GM10266 (cell line): ENCODE data around the gene COCH.
"Not testable (repeated sequence)": the region's sequence is repeated elsewhere in the genome, so short reads cannot be mapped to it uniquely, and the experiment has no call there.

Experiments used
- DNase-seq: peaks from one replicate; pipeline ENCODE4 v3.0.0; 2012; ENCODE audit errors: extremely low spot score
- TF ChIP-seq, protein P1 (sequence below): IDR thresholded peaks from 2 replicates; pipeline ENCODE4 v1.5.1; 2012; ENCODE audit warnings: mild to moderate bottlenecking, low read depth; ENCODE audit not compliant: control insufficient read depth, insufficient read depth; ENCODE audit errors: missing control alignments

The COCH gene

DNA sequence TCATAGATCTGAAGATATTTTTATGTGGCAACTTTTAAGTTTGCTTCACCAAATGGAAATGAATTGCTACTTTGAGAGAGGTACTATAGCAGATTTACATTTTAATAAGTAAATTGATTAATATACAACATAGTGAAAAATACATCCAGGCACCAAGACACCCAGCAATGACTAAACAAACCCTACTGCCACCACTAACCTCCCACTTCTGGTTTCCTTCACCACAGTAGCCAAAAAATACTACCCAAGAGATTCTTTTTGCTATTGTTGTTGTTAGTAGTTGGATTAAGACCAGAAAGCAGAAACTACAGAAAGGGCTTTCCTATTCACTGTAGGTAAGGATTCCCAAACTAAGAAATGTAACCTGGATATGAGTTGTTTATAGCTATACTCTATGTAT, 54.1 kb downstream of the COCH start:
- TF ChIP-seq, protein P1, sequence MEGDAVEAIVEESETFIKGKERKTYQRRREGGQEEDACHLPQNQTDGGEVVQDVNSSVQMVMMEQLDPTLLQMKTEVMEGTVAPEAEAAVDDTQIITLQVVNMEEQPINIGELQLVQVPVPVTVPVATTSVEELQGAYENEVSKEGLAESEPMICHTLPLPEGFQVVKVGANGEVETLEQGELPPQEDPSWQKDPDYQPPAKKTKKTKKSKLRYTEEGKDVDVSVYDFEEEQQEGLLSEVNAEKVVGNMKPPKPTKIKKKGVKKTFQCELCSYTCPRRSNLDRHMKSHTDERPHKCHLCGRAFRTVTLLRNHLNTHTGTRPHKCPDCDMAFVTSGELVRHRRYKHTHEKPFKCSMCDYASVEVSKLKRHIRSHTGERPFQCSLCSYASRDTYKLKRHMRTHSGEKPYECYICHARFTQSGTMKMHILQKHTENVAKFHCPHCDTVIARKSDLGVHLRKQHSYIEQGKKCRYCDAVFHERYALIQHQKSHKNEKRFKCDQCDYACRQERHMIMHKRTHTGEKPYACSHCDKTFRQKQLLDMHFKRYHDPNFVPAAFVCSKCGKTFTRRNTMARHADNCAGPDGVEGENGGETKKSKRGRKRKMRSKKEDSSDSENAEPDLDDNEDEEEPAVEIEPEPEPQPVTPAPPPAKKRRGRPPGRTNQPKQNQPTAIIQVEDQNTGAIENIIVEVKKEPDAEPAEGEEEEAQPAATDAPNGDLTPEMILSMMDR = no peak
- peak; percentile 4 for DNase-seq

DNA sequence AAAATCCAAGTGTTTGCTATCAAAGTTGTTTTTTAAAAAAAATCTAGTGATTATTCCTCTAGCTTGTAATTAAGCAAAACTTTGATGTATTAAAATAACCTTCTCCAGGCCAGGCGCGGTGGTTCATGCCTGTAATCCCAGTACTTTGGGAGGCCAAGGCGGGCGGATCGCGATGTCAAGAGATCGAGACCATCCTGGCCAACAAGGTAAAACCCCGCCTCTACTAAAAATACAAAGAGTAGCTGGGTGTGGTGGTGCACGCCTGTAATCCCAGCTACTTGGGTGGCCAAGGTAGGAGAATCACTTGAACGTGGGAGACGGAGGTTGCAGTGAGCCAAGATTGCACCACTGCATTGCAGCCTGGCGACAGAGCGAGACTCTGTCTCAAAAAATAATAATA, 59.6 kb downstream of the COCH start:
- not testable (repeated sequence) for DNase-seq

DNA sequence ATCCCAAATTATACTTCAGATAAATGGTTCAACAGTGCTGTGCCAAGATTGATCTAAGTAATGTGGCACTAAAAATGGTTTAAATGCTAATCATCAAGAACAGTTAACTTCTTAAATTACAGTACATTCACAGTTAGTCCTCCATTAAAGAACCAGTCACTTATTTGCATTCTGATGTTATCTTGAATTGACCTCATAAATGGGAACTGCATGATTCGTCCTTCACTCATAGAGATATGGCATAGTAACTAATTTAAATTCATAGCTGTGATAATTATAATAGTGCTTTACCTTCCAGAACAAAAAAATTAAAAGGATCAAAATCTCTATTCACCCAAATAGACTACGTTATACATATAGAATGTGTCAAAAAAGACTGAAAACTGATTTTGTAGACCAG, 61.1 kb downstream of the COCH start:
- TF ChIP-seq, protein P1 = no peak
- DNase-seq = no peak

DNA sequence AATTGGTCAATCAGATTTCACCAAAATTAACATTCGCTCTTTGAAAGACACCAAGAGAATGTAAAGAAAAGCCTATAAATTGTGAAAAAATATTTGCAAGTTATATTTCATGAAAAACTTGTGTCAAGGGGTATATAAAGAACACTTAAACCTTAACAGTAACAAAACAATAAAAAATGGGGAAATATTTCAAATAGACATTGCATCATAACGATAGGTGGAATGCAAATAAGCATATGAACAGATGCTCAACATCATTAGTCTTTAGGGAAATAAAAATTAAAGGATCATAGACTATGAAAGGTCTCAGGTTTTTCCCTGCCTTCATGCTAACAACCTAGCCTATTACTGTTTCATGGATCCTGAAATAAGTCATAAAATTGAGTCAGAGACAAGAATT, 64.3 kb downstream of the COCH start:
- TF ChIP-seq, protein P1 = no peak
- no peak for DNase-seq
